H9 (cell line): ENCODE data around the gene ZNF423. TPM values are rescaled to one million over a fixed set of nuclear protein-coding genes. Genes with fewer than 3 reads are reported as not detected.

Source experiments
- DNase-seq: peaks from one replicate; pipeline ENCODE4 v3.0.0-alpha.2; 2017
- H2AFZ ChIP-seq: one replicate; pipeline ENCODE4 v1.6.1; 2013; ENCODE audit warnings: mild to moderate bottlenecking, low read length, control low read depth, moderate library complexity
- H2AK5ac ChIP-seq: 2 replicates; pipeline ENCODE4 v1.6.1; 2013; ENCODE audit warnings: low read length, control low read depth, mixed read lengths; ENCODE audit not compliant: insufficient read length
- H2BK120ac ChIP-seq: one replicate; pipeline ENCODE4 v1.6.1; 2013; ENCODE audit warnings: low read depth, mild to moderate bottlenecking, low read length, control low read depth, inconsistent platforms; ENCODE audit not compliant: poor library complexity, severe bottlenecking
- H2BK12ac ChIP-seq: 2 replicates; pipeline ENCODE4 v1.6.1; 2013; ENCODE audit warnings: low read length, control low read depth, mixed read lengths, low read depth; ENCODE audit not compliant: insufficient read length
- H2BK15ac ChIP-seq: 2 replicates; pipeline ENCODE4 v1.6.1; 2013; ENCODE audit warnings: low read depth, low read length, control low read depth
- H2BK20ac ChIP-seq: one replicate; pipeline ENCODE4 v1.6.1; 2013; ENCODE audit warnings: low read depth, mild to moderate bottlenecking, low read length, control low read depth, inconsistent platforms; ENCODE audit not compliant: poor library complexity, severe bottlenecking
- H2BK5ac ChIP-seq: 2 replicates; pipeline ENCODE4 v1.6.1; 2013; ENCODE audit warnings: low read length, control low read depth, mixed read lengths; ENCODE audit not compliant: insufficient read length
- H3K14ac ChIP-seq: 2 replicates; pipeline ENCODE4 v1.6.1; 2013; ENCODE audit warnings: low read length, control low read depth; ENCODE audit not compliant: insufficient read depth
- H3K18ac ChIP-seq: 2 replicates; pipeline ENCODE4 v1.6.1; 2013; ENCODE audit warnings: low read depth, mild to moderate bottlenecking, mixed read lengths, low read length, control low read depth; ENCODE audit not compliant: insufficient read length
- H3K23ac ChIP-seq: 2 replicates; pipeline ENCODE4 v1.6.1; 2013; ENCODE audit warnings: low read length, control low read depth, mixed read lengths, low read depth; ENCODE audit not compliant: insufficient read length
- H3K23me2 ChIP-seq: 2 replicates; pipeline ENCODE4 v1.6.1; 2013; ENCODE audit warnings: low read depth, mild to moderate bottlenecking, mixed read lengths, low read length, control low read depth; ENCODE audit not compliant: insufficient read length, poor library complexity, severe bottlenecking
- H3K27ac ChIP-seq: 2 replicates; pipeline ENCODE4 v1.5.1; 2013; ENCODE audit warnings: low read length, control low read depth, mixed read lengths, low read depth; ENCODE audit not compliant: insufficient read length
- H3K27me3 ChIP-seq: 2 replicates; pipeline ENCODE4 v1.6.1; 2013; ENCODE audit warnings: low read length, control low read depth, inconsistent platforms; ENCODE audit not compliant: insufficient read depth
- H3K4ac ChIP-seq: 2 replicates; pipeline ENCODE4 v1.6.1; 2013; ENCODE audit warnings: low read depth, mild to moderate bottlenecking, control low read depth, inconsistent platforms, low read length, moderate library complexity
- H3K4me1 ChIP-seq: 2 replicates; pipeline ENCODE4 v1.6.1; 2013; ENCODE audit warnings: low read length, control low read depth, inconsistent platforms; ENCODE audit not compliant: insufficient read depth
- H3K4me2 ChIP-seq: 2 replicates; pipeline ENCODE4 v1.6.1; 2013; ENCODE audit warnings: low read length, control low read depth, mixed read lengths; ENCODE audit not compliant: insufficient read length, insufficient read depth
- H3K56ac ChIP-seq: 2 replicates; pipeline ENCODE4 v1.6.1; 2013; ENCODE audit warnings: low read depth, mild to moderate bottlenecking, mixed read lengths, low read length, control low read depth; ENCODE audit not compliant: insufficient read length
- H3K79me1 ChIP-seq: 2 replicates; pipeline ENCODE4 v1.6.1; 2013; ENCODE audit warnings: low read depth, mild to moderate bottlenecking, moderate library complexity, low read length, control low read depth, inconsistent platforms; ENCODE audit not compliant: insufficient read depth, poor library complexity, severe bottlenecking
- H3K79me2 ChIP-seq: 2 replicates; pipeline ENCODE4 v1.6.1; 2013; ENCODE audit warnings: low read length, control low read depth, inconsistent platforms; ENCODE audit not compliant: insufficient read depth
- H3K9ac ChIP-seq: 2 replicates; pipeline ENCODE4 v1.6.1; 2013; ENCODE audit warnings: low read length, control low read depth, mixed read lengths; ENCODE audit not compliant: insufficient read length; ENCODE audit errors: extremely low read depth
- H3K9me3 ChIP-seq: one replicate; pipeline ENCODE4 v1.6.1; 2013; ENCODE audit warnings: low read depth, low read length, inconsistent platforms; ENCODE audit not compliant: control insufficient read depth
- H3T11ph ChIP-seq: one replicate; pipeline ENCODE4 v1.6.1; 2013; ENCODE audit warnings: mild to moderate bottlenecking, low read length, control low read depth, inconsistent platforms
- H4K20me1 ChIP-seq: one replicate; pipeline ENCODE4 v1.6.1; 2013; ENCODE audit not compliant: control insufficient read depth, insufficient read length, insufficient read depth
- H4K5ac ChIP-seq: 2 replicates; pipeline ENCODE4 v1.6.1; 2013; ENCODE audit warnings: low read depth, mild to moderate bottlenecking, mixed read lengths, low read length, control low read depth; ENCODE audit not compliant: insufficient read length
- H4K8ac ChIP-seq: replicated peaks from 2 replicates; pipeline ENCODE4 v1.6.1; 2013; ENCODE audit warnings: low read length, control low read depth, mixed read lengths, low read depth; ENCODE audit not compliant: insufficient read length
- H4K91ac ChIP-seq: 2 replicates; pipeline ENCODE4 v1.6.1; 2013; ENCODE audit warnings: low read depth, mild to moderate bottlenecking, moderate library complexity, mixed read lengths, low read length, control low read depth; ENCODE audit not compliant: insufficient read length
- H3K27ac Mint-ChIP-seq, 3 experiments: 2 replicates in 2 of 3; 3 replicates in 1 of 3; pipeline ENCODE4 v1.8.0; 2020 to 2021; ENCODE audit warnings: mixed read lengths in 3 of 3, mild to moderate bottlenecking in 1 of 3, moderate library complexity in 1 of 3
- H3K27me3 Mint-ChIP-seq: 2 replicates; pipeline ENCODE4 v1.8.0; 2021; ENCODE audit warnings: low read depth, mild to moderate bottlenecking, moderate library complexity, mixed read lengths
- H3K36me3 Mint-ChIP-seq, 3 experiments: 2 replicates in 2 of 3; 3 replicates in 1 of 3; pipeline ENCODE4 v1.8.0; 2020 to 2021; ENCODE audit warnings: low read depth in 3 of 3, mixed read lengths in 3 of 3; ENCODE audit not compliant: insufficient read depth in 1 of 3
- H3K4me1 Mint-ChIP-seq, 2 experiments: 2 replicates each; pipeline ENCODE4 v1.8.0; 2020; ENCODE audit warnings: mixed read lengths in 2 of 2
- H3K4me3 Mint-ChIP-seq, 2 experiments: 2 replicates in 1 of 2; 3 replicates in 1 of 2; pipeline ENCODE4 v1.8.0; 2020 to 2021; ENCODE audit warnings: mild to moderate bottlenecking in 2 of 2, mixed read lengths in 2 of 2, moderate library complexity in 1 of 2
- H3K9me3 Mint-ChIP-seq, 2 experiments: 2 replicates in 1 of 2; 3 replicates in 1 of 2; pipeline ENCODE4 v1.8.0; 2020; ENCODE audit warnings: mild to moderate bottlenecking in 2 of 2, mixed read lengths in 2 of 2, moderate library complexity in 1 of 2
- CTCF ChIP-seq: fragments of 200-600 bp; sonication (generic); conservative IDR thresholded peaks from 3 replicates; pipeline ENCODE4 v1.8.0; 2021; ENCODE audit warnings: antibody characterized with exemption, mild to moderate bottlenecking
- WGBS: extraction: QIAGEN DNeasy Blood & Tissue Kit; methylation state at CpG from one replicate; pipeline ENCODE4 v1.1.7; 2013; ENCODE audit warnings: missing lambda C conversion rate, low lambda C conversion rate, mixed read lengths; ENCODE audit not compliant: insufficient read length; ENCODE audit errors: extremely low coverage; 5-methylcytosine and 5-hydroxymethylcytosine counted together
- total RNA-seq: library from RNA; stranded (reverse); gene quantifications from 2 replicates; pipeline ENCODE4 v1.2.1, GENCODE V29; 2021

The ZNF423 gene
- total RNA-seq, 1 experiment from 2014 or later, result 51.5 TPM

GRCh38 chr16:49460786-49461470, 395.0 kb downstream of the ZNF423 start:
- Histone ChIP-seq H3K14ac (no peak overlapping the region), H3K4ac (no peak overlapping the region), H3K27me3 (no peaks in the 10 kb centered on the region; the same call in 1 of the 2 replicates), H4K91ac (no peak overlapping the region), H4K20me1 (no peaks in the 10 kb centered on the region), H4K8ac (no peak overlapping the region), H4K5ac (no peak overlapping the region), H3K79me1 (no peaks in the 10 kb centered on the region), H3K9me3 (no peaks in the 10 kb centered on the region), H3K56ac (no peak overlapping the region), H2BK12ac (no peak overlapping the region), H2BK120ac (no peak overlapping the region), H3T11ph (no peak overlapping the region), H3K27ac (no peak overlapping the region), H3K23me2 (peaks cover 5% of the 10 kb centered on the region), H3K4me1 (no peaks in the 10 kb centered on the region; the same call in 1 of the 2 replicates), H3K23ac (no peak overlapping the region), H2AFZ (no peak overlapping the region), H2AK5ac (no peak overlapping the region), H3K9ac (no peak overlapping the region), H2BK20ac (no peak overlapping the region), H3K18ac (no peak overlapping the region), H3K79me2 (no peaks in the 10 kb centered on the region), H2BK15ac (no peak overlapping the region), H3K4me2 (no peak overlapping the region), H2BK5ac (no peak overlapping the region)
- Mint-ChIP-seq H3K27me3 (peaks cover 27% of the 10 kb centered on the region), H3K36me3 (no peaks in the 10 kb centered on the region), H3K9me3 (no peaks in the 10 kb centered on the region), H3K4me1 (peaks cover 12 to 28% of the 10 kb centered on the region in 2 experiments), H3K27ac (no peak overlapping the region), H3K4me3 (no peak overlapping the region)
- TF ChIP-seq CTCF, result no peak
- peak; percentile 14 for DNase-seq
- WGBS, result no CpG with 5 or more reads among the region's 10 CpGs
